ENCODE results near the gene PKHD1. TPM values are rescaled to one million over a fixed set of nuclear protein-coding genes. Genes with fewer than 3 reads are reported as not detected.

The PKHD1 gene
- total RNA-seq, 1 experiment from 2014 or later = 0.40 TPM

GRCh38 chr6:51620971-51621370 lies 466.4 kb downstream of the PKHD1 start:
- ChIA-PET POLR2A (ENCODE audit: unreplicated experiment) (no interaction called here), CTCF (no interaction called here)
- Histone ChIP-seq H3K79me2 (ENCODE audit: low read length) (no peaks in the 10 kb centered on the region), H2AFZ (ENCODE audit: low read length) (no peak overlapping the region), H3K4me2 (ENCODE audit: low read length) (no peak overlapping the region), H3K27ac (ENCODE audit: low read length) (no peak overlapping the region), H3K4me1 (ENCODE audit: insufficient read depth, low read length) (no peaks in the 10 kb centered on the region), H3K36me3 (ENCODE audit: low read depth, low read length) (no peaks in the 10 kb centered on the region), H3K9ac (ENCODE audit: low read length) (no peak overlapping the region), H4K20me1 (ENCODE audit: low read length) (no peaks in the 10 kb centered on the region), H3F3A (ENCODE audit: low read length, unreplicated experiment) (no peaks in the 10 kb centered on the region), H3K9me2 (replicated peaks; ENCODE audit: low read length) (no peaks in the 10 kb centered on the region), H3K9me3 (ENCODE audit: low read length) (no peaks in the 10 kb centered on the region), H3K4me3 (ENCODE audit: low read length) (no peak overlapping the region), H3K27me3 (ENCODE audit: low read length) (no peaks in the 10 kb centered on the region)
- intact Hi-C loops (cut with micrococcal nuclease) = no loop called here
- DNase-seq (no peak), ATAC-seq (no peak)
- no TSS peak for BruUV-seq (replicated peaks)
- no peak for TF ChIP-seq CTCF (conservative IDR thresholded peaks at IDR 0.05; ENCODE audit: low read depth, low read length)
- no peak for TF ChIP-seq EZH2 (IDR thresholded peaks at IDR 0.05; ENCODE audit: low read length, unreplicated experiment)
- no peak for TF ChIP-seq EZH2phosphoT487 (IDR thresholded peaks at IDR 0.05; ENCODE audit: borderline replicate concordance, low read length)

GRCh38 chr6:51619042-51619799 lies 468.2 kb downstream of the PKHD1 start:
- DNase-seq (no peak), ATAC-seq (no peak)
- Histone ChIP-seq H3K79me2 (ENCODE audit: low read length) (no peaks in the 10 kb centered on the region), H3K4me3 (ENCODE audit: low read length) (no peak overlapping the region), H3K27me3 (ENCODE audit: low read length) (no peaks in the 10 kb centered on the region), H3F3A (ENCODE audit: low read length, unreplicated experiment) (no peaks in the 10 kb centered on the region), H2AFZ (ENCODE audit: low read length) (no peak overlapping the region), H3K4me1 (ENCODE audit: insufficient read depth, low read length) (peaks cover 8% of the 10 kb centered on the region; the same call in 1 of the 2 replicates), H3K27ac (ENCODE audit: low read length) (no peak overlapping the region), H3K4me2 (ENCODE audit: low read length) (no peak overlapping the region), H4K20me1 (ENCODE audit: low read length) (no peaks in the 10 kb centered on the region), H3K9me3 (ENCODE audit: low read length) (no peaks in the 10 kb centered on the region), H3K9ac (ENCODE audit: low read length) (no peak overlapping the region), H3K36me3 (ENCODE audit: low read depth, low read length) (no peaks in the 10 kb centered on the region), H3K9me2 (replicated peaks; ENCODE audit: low read length) (no peaks in the 10 kb centered on the region)
- intact Hi-C loops (cut with micrococcal nuclease) = no loop called here
- TF ChIP-seq EZH2phosphoT487 (IDR thresholded peaks at IDR 0.05; ENCODE audit: borderline replicate concordance, low read length) = no peak
- no peak for TF ChIP-seq EZH2 (IDR thresholded peaks at IDR 0.05; ENCODE audit: low read length, unreplicated experiment)
- no peak for TF ChIP-seq CTCF (conservative IDR thresholded peaks at IDR 0.05; ENCODE audit: low read depth, low read length)
- POLR2A ChIA-PET (ENCODE audit: unreplicated experiment) = no interaction called here
- CTCF ChIA-PET = no interaction called here
- no TSS peak for BruUV-seq (replicated peaks)

- peaks cover 15% of the 10 kb centered on the region for H3K4me1 ChIP-seq (ENCODE audit: insufficient read depth, low read length)
- no peak overlapping the region for H3K27ac ChIP-seq (ENCODE audit: low read length)
- no TSS peak for BruUV-seq (replicated peaks)
- DNase-seq (peak; percentile 46), ATAC-seq (no peak)
- H3K27me3 ChIP-seq (ENCODE audit: low read length) = no peaks in the 10 kb centered on the region
- H4K20me1 ChIP-seq (ENCODE audit: low read length) = no peaks in the 10 kb centered on the region
- POLR2A ChIA-PET (ENCODE audit: unreplicated experiment) = no interaction called here
- H3K4me3 ChIP-seq (ENCODE audit: low read length) = no peak overlapping the region
- no peak overlapping the region for H3K4me2 ChIP-seq (ENCODE audit: low read length)
- intact Hi-C loops (cut with micrococcal nuclease) = no loop called here
- TF ChIP-seq CTCF (conservative IDR thresholded peaks at IDR 0.05; ENCODE audit: low read depth, low read length) (peak; percentile 65), EZH2phosphoT487 (IDR thresholded peaks at IDR 0.05; ENCODE audit: borderline replicate concordance, low read length) (no peak)
- H3K9me3 ChIP-seq (ENCODE audit: low read length) = no peaks in the 10 kb centered on the region
- no peaks in the 10 kb centered on the region for H3K79me2 ChIP-seq (ENCODE audit: low read length)
- no peak overlapping the region for H3K9ac ChIP-seq (ENCODE audit: low read length)
- CTCF ChIA-PET = no interaction called here
- H3K9me2 ChIP-seq (replicated peaks; ENCODE audit: low read length) = no peaks in the 10 kb centered on the region
- H3F3A ChIP-seq (ENCODE audit: low read length, unreplicated experiment) = no peaks in the 10 kb centered on the region
- H3K36me3 ChIP-seq (ENCODE audit: low read depth, low read length) = no peaks in the 10 kb centered on the region
- no peak overlapping the region for H2AFZ ChIP-seq (ENCODE audit: low read length)
Observed at GRCh38 chr6:51618563-51618962, 468.9 kb downstream of the PKHD1 start.
